Keratinocyte (primary cell): Measurements from ENCODE around the gene KCNJ8.

Experiments
- EZH2 ChIP-seq: IDR thresholded peaks from one replicate; pipeline ENCODE4 v1.6.1; 2012; ENCODE audit warnings: inconsistent platforms, mild to moderate bottlenecking, low read length, moderate library complexity
- TF ChIP-seq, protein P1 (sequence below), 3 experiments: IDR thresholded peaks in 1 of 3; conservative IDR thresholded peaks in 1 of 3; optimal IDR thresholded peaks in 1 of 3; 2 replicates in 2 of 3; 3 replicates in 1 of 3; pipeline versions ENCODE3 to v1.5.1; 2011; ENCODE audit warnings: low read length in 3 of 3, mild to moderate bottlenecking in 3 of 3, moderate library complexity in 2 of 3, control low read depth in 1 of 3, inconsistent platforms in 1 of 3; ENCODE audit not compliant: insufficient read depth in 2 of 3; ENCODE audit errors: extremely low read depth in 1 of 3

DNA sequence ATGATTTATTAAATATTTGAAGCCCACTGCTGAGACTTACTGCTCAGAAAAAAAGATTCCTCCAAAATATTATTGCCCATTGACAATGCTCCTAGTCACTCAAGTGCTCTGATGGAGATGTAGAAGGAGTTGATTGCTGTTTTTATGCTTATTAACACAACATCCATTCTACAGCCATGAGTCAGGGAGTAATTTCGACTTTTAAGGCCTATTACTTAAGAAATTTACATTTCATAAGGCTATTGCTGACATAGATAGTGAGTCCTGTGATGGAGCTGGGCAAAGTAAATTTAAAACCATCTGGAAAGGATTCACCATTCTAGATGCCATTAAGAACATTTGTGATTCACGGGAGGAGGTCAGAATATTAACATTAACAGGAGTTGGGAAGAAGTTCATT, 5.2 kb downstream of the KCNJ8 start:
- TF ChIP-seq, protein P1, sequence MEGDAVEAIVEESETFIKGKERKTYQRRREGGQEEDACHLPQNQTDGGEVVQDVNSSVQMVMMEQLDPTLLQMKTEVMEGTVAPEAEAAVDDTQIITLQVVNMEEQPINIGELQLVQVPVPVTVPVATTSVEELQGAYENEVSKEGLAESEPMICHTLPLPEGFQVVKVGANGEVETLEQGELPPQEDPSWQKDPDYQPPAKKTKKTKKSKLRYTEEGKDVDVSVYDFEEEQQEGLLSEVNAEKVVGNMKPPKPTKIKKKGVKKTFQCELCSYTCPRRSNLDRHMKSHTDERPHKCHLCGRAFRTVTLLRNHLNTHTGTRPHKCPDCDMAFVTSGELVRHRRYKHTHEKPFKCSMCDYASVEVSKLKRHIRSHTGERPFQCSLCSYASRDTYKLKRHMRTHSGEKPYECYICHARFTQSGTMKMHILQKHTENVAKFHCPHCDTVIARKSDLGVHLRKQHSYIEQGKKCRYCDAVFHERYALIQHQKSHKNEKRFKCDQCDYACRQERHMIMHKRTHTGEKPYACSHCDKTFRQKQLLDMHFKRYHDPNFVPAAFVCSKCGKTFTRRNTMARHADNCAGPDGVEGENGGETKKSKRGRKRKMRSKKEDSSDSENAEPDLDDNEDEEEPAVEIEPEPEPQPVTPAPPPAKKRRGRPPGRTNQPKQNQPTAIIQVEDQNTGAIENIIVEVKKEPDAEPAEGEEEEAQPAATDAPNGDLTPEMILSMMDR (optimal IDR thresholded peaks at IDR 0.05 in 1 of 3, IDR thresholded peaks at IDR 0.05 in 1 of 3, conservative IDR thresholded peaks at IDR 0.05 in 1 of 3; ENCODE audit: extremely low read depth in 1 of 3, insufficient read depth in 2 of 3, low read length in 3 of 3), result no peak
- TF ChIP-seq EZH2, result no peak
